ENCODE results near the gene SLC28A1.

GRCh38 chr15:84962955-84963354 is 78.5 kb downstream of the SLC28A1 start:
- TF ChIP-seq CTCF (IDR thresholded peaks at IDR 0.05) (no peak), SMC3 (IDR thresholded peaks at IDR 0.05; ENCODE audit: low read depth, low read length) (no peak), RFX5 (IDR thresholded peaks at IDR 0.05; ENCODE audit: low read length) (no peak)

Data from SK-N-SH (cell line).